Naive B cell (primary cell): ENCODE data around the gene NRF1. TPM values are rescaled to one million over a fixed set of nuclear protein-coding genes. Genes with fewer than 3 reads are reported as not detected.
"Not testable (repeated sequence)": the region's sequence is repeated elsewhere in the genome, so short reads cannot be mapped to it uniquely, and the experiment has no call there.

Source experiments
- ATAC-seq, 2 donors: fragments of 150-1000 bp; cut with Tn5 transposase; 2 replicates each; pipeline ENCODE4 v1.10.0; 2021; ENCODE audit warnings: low read depth in 2 of 2, mild to moderate bottlenecking in 2 of 2, moderate library complexity in 2 of 2
- DNase-seq: peaks from one replicate; pipeline ENCODE4 v3.0.0; 2022
- H3K27ac Mint-ChIP-seq, 6 donors: one replicate each; pipeline ENCODE4 v1.8.0; 2020 to 2022; ENCODE audit warnings: mild to moderate bottlenecking in 6 of 6, mixed read lengths in 6 of 6, moderate library complexity in 5 of 6, inconsistent platforms in 2 of 6
- H3K27me3 Mint-ChIP-seq, 3 donors: one replicate each; pipeline ENCODE4 v1.8.0; 2021 to 2022; ENCODE audit warnings: mixed read lengths in 3 of 3, mild to moderate bottlenecking in 1 of 3
- H3K36me3 Mint-ChIP-seq, 2 donors: one replicate each; pipeline ENCODE4 v1.8.0; 2020 to 2022; ENCODE audit warnings: mixed read lengths in 2 of 2, inconsistent platforms in 1 of 2, mild to moderate bottlenecking in 1 of 2
- H3K4me1 Mint-ChIP-seq, 3 donors: one replicate each; pipeline ENCODE4 v1.8.0; 2020 to 2022; ENCODE audit warnings: mixed read lengths in 3 of 3, inconsistent platforms in 1 of 3, mild to moderate bottlenecking in 1 of 3, moderate library complexity in 1 of 3
- H3K4me3 Mint-ChIP-seq, 8 donors: one replicate each; pipeline ENCODE4 v1.8.0; 2020 to 2022; ENCODE audit warnings: mild to moderate bottlenecking in 8 of 8, mixed read lengths in 8 of 8, moderate library complexity in 8 of 8, inconsistent platforms in 2 of 8
- H3K9me3 Mint-ChIP-seq, 7 donors: one replicate each; pipeline ENCODE4 v1.8.0; 2020 to 2022; ENCODE audit warnings: mixed read lengths in 7 of 7, mild to moderate bottlenecking in 5 of 7, inconsistent platforms in 2 of 7, moderate library complexity in 1 of 7
- polyA plus RNA-seq, 6 donors: library from polyadenylated mRNA; unstranded; fragments of 300-500 nt; fragmentation: Illumina TruSeq; gene quantifications; one replicate each; pipeline ENCODE4 v1.2.3, GENCODE V29; 2021; ENCODE audit warnings: low read depth in 6 of 6

Gene NRF1
- polyA plus RNA-seq, 6 donors from 2014 or later = 9.6 to 32.4 (median 28.9) TPM

DNA sequence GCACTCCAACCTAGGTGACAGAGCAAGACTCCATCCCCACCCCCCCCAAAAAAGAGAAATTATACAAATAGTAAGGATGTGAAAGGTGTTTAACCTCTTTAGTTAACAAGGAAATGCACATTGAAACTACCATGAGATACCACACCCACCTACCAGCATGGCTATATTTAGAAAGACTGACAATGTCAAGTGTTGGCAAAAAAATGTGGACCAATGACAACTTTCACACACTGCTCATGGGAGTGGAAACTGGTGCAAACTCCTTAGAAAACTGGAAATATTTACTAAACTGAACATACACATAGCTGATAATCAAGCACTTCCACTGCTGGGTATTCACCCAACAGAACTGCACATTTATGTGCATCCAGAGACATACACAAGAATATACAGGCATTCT lies 23.3 kb upstream of the NRF1 start:
- H3K36me3 Mint-ChIP-seq = peaks cover 0 to 28% of the 10 kb centered on the region in 2 donors
- ATAC-seq (no peak), DNase-seq (no peak)
- H3K9me3 Mint-ChIP-seq = peaks cover 0 to 47% (median 36%) of the 10 kb centered on the region in 7 donors
- H3K27me3 Mint-ChIP-seq = peaks cover 0 to 16% (median 7%) of the 10 kb centered on the region in 3 donors
- H3K27ac Mint-ChIP-seq = no peak overlapping the region
- peaks cover 0 to 2% (median 0%) of the 10 kb centered on the region in 3 donors for H3K4me1 Mint-ChIP-seq
- H3K4me3 Mint-ChIP-seq = no peak overlapping the region

GRCh38 chr7:129591868-129592267 lies 19.7 kb upstream of the NRF1 start:
- H3K27me3 Mint-ChIP-seq = peaks cover 0 to 16% (median 11%) of the 10 kb centered on the region in 3 donors
- H3K36me3 Mint-ChIP-seq = peaks cover 0 to 6% of the 10 kb centered on the region in 2 donors
- peaks cover 0 to 4% (median 0%) of the 10 kb centered on the region in 3 donors for H3K4me1 Mint-ChIP-seq
- no peak overlapping the region for H3K4me3 Mint-ChIP-seq
- ATAC-seq (no peak), DNase-seq (no peak)
- peak overlapping the region in 1 of 6 donors; percentile 65 for H3K27ac Mint-ChIP-seq
- H3K9me3 Mint-ChIP-seq = peaks cover 0 to 20% (median 12%) of the 10 kb centered on the region in 7 donors

DNA sequence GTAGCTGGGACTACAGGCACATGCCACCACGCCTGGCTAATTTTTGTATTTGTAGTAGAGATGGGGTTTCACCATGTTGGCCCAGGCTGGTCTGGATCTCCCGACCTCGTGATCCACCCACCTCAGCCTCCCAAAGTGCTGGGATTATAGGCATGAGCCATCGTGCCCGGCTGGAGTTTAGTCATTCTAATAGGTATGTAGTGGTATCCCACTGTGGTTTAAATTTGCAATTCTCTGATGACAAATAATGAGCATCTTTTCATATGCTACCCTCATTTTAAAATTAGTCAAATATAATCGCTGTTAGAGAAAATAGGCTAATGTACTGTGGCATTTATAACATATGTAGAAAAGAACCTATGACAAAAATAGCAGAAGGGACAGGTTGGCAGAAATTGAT lies 15.1 kb upstream of the NRF1 start:
- not testable (repeated sequence) for H3K4me3 Mint-ChIP-seq, H3K27ac Mint-ChIP-seq, H3K9me3 Mint-ChIP-seq, DNase-seq, H3K4me1 Mint-ChIP-seq, H3K27me3 Mint-ChIP-seq, ATAC-seq, H3K36me3 Mint-ChIP-seq

- peaks cover 0 to 5% (median 4%) of the 10 kb centered on the region in 3 donors for H3K4me1 Mint-ChIP-seq
- no peak overlapping the region for H3K27ac Mint-ChIP-seq
- DNase-seq (no peak), ATAC-seq (no peak)
- H3K9me3 Mint-ChIP-seq = no peaks in the 10 kb centered on the region
- H3K36me3 Mint-ChIP-seq = no peaks in the 10 kb centered on the region
- H3K4me3 Mint-ChIP-seq = no peak overlapping the region
- peaks cover 0 to 4% (median 0%) of the 10 kb centered on the region in 3 donors for H3K27me3 Mint-ChIP-seq
Observed at GRCh38 chr7:129597672-129598071, 13.8 kb upstream of the NRF1 start.

DNA sequence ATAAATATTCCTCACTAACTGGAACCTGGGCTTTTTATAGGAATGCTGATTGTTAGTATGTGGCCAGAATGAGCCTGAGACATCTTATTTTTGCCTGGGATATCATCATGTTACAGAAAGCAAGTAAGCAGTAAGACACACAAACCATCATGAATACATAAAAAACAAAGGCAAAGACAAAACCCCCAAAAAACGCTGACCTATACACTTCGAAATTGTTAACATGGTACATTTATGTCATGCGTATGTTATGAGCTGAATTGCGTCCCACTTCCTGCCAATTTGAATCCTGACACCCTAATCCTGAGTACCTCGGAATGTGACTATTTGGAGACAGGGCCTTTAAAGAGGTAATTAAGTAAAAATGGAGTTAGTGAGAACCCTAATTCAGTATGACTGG lies 12.3 kb upstream of the NRF1 start:
- DNase-seq (no peak), ATAC-seq (no peak)
- Mint-ChIP-seq H3K9me3 (no peaks in the 10 kb centered on the region), H3K27me3 (peaks cover 0 to 4% (median 0%) of the 10 kb centered on the region in 3 donors), H3K4me3 (no peak overlapping the region), H3K36me3 (no peaks in the 10 kb centered on the region), H3K4me1 (peaks cover 0 to 5% (median 4%) of the 10 kb centered on the region in 3 donors), H3K27ac (peak overlapping the region in 1 of 6 donors; percentile 16)

DNA sequence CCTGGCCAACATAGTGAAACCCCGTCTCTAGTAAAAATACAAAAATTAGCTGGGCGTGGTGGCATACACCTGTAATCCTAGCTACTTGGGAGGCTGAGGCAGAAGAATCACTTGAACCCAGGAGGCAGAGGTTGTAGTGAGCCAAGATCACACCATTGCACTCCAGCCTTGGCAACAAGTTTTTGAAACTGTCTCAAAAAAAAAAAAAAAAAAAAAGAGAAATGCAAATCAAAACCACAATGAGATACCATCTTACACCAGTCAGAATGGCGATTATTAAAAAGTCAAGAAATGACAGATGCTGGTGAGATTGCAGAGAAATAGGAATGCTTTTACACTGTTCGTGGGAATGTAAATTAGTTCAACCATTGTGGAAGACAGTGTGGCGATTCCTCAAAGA lies 7.9 kb upstream of the NRF1 start:
- ATAC-seq, H3K9me3 Mint-ChIP-seq, H3K27me3 Mint-ChIP-seq, H3K27ac Mint-ChIP-seq, DNase-seq, H3K36me3 Mint-ChIP-seq, H3K4me3 Mint-ChIP-seq: not testable (repeated sequence)
- peaks cover 19 to 31% (median 20%) of the 10 kb centered on the region in 3 donors for H3K4me1 Mint-ChIP-seq

DNA sequence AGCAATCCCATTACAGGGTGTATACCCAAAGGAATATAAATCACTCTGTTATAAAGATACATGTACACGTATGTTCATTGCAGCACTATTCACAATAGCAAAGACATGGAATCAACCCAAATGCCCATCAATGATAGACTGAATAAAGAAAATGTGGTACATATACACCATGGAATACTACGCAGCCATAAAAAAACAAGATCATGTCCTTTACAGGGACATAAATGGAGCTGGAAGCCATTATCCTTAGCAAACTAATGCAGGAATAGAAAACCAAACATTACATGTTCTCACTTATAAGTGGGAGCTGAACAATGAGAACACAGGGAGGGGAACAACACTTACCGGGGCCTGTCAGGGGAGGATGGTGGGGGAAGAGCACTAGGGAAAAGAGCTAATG lies 7.5 kb upstream of the NRF1 start:
- peaks cover 19 to 34% (median 21%) of the 10 kb centered on the region in 3 donors for H3K4me1 Mint-ChIP-seq
- not testable (repeated sequence) for H3K4me3 Mint-ChIP-seq, ATAC-seq

DNA sequence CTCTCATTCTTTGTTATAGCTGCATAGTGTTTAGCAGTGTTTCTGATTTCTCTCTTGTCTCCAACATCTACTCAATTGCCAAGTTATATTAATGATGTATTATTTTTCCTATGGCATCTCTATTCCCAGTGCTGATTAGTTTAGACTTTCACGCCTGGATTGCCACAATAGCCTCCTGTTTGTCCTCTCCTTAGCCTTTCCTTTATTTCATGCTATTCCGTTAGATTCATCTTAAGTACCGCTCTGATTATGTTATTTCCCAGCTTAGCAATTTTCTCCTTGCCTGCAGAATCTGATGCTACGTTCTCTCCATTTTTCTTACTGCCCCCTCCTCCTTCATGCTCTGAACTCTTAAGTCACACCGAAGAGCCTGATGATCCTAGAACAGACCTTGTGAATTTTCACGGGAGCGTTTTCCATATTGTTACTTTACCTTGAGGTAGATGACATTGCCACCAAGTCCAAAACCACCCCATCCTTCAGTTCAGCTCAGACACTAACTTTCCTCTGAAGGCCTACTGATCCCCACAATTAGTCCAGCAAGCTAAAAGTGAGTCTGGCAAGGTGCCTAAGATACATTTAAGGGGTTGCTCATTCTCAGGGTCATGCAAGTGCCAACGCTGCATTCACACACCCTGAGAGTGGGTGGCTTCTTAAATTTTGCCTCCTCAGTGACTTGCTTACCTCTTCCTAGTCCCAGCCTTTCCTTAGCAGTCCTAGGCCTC lies 6.6 kb upstream of the NRF1 start:
- no peaks in the 10 kb centered on the region for H3K36me3 Mint-ChIP-seq
- DNase-seq (no peak), ATAC-seq (no peak)
- H3K4me3 Mint-ChIP-seq = no peak overlapping the region
- peak overlapping the region in 5 of 6 donors; percentile 21 to 73 (median 55) for H3K27ac Mint-ChIP-seq
- H3K9me3 Mint-ChIP-seq = no peaks in the 10 kb centered on the region
- no peaks in the 10 kb centered on the region for H3K27me3 Mint-ChIP-seq
- H3K4me1 Mint-ChIP-seq = peaks cover 28 to 43% (median 29%) of the 10 kb centered on the region in 3 donors

More for the DNA sequence above, 7.5 kb upstream of the NRF1 start:
- H3K27me3 Mint-ChIP-seq, H3K9me3 Mint-ChIP-seq, H3K36me3 Mint-ChIP-seq, DNase-seq, H3K27ac Mint-ChIP-seq: not testable (repeated sequence)

DNA sequence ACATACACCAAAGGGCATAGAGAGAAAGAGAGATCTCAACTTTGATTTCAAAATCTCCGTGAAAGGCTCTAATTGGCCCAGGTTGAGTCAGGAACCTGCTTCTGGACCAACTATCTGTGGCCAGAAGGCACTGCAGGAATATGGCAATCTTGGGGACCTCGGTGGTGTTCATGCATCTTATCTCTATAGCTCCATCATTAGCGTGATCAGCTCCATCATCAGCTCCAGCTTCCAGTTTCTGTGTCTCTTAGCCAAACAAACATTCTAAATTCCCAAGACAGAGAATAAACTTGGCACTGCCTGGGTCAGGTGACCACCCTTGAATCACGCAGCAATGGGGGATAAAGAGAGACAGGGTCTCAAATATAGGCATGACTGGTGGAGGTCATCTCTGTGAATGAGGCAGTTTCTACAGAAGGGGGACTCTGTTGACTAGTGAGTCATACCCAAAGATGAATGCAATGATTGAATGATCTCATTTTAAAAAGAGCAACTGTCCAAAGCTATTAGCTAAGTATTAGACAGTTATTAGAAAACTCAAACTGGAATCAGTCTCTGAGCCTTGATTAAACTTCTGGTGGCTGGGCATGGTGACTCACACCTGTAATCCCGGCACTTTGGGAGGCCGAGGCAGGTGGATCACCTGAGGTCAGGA lies 5.4 kb upstream of the NRF1 start:
- DNase-seq (no peak), ATAC-seq (no peak)
- no peaks in the 10 kb centered on the region for H3K9me3 Mint-ChIP-seq
- no peaks in the 10 kb centered on the region for H3K27me3 Mint-ChIP-seq
- H3K4me1 Mint-ChIP-seq = peaks cover 28 to 54% (median 40%) of the 10 kb centered on the region in 3 donors
- peak overlapping the region in 5 of 6 donors; percentile 69 to 99 (median 93) for H3K27ac Mint-ChIP-seq
- H3K4me3 Mint-ChIP-seq = no peak overlapping the region
- no peaks in the 10 kb centered on the region for H3K36me3 Mint-ChIP-seq

- Mint-ChIP-seq H3K4me1 (peaks cover 28 to 54% (median 41%) of the 10 kb centered on the region in 3 donors), H3K27ac (peak overlapping the region; percentile 69 to 99 (median 92)), H3K36me3 (no peaks in the 10 kb centered on the region), H3K4me3 (peak overlapping the region in 7 of 8 donors; percentile 0 to 71 (median 40)), H3K27me3 (no peaks in the 10 kb centered on the region), H3K9me3 (no peaks in the 10 kb centered on the region)
- ATAC-seq = peak; percentile 47 to 51
- peak; percentile 67 for DNase-seq
Observed at GRCh38 chr7:129606803-129607202, 4.7 kb upstream of the NRF1 start.

DNA sequence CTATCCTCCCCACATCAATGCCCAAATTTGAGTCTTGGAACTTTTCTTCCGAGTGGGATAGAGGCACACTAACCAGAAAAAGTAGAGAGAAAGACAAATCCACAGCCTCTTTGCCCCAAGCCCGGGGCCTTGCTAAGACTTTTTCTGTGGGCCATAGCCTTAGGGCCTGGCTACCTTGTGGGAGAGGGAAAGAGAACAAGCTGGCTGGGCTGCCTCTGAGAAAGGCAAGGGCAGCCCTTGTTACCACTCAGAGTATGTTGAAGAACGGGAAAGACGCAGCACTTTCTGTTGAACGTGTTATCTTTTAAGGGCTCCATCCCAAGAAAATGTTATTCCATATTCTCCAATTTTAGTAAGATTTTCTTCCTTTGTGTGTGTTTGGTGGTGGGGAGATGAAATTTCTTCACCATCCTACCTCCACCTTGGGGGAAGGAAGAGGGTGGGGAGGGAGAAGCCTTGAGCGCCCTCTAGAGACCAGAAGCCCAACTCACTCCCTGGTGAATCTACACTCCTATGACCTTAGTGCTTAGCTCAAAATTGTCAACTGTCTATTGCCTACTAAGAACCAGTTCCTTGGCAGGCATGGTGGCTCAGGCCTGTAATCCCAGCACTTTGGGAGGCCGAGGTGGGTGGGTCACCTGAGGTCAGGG lies 3.9 kb upstream of the NRF1 start:
- ATAC-seq (no peak), DNase-seq (no peak)
- peaks cover 32 to 57% (median 45%) of the 10 kb centered on the region in 3 donors for H3K4me1 Mint-ChIP-seq
- no peaks in the 10 kb centered on the region for H3K36me3 Mint-ChIP-seq
- H3K9me3 Mint-ChIP-seq = no peaks in the 10 kb centered on the region
- H3K27me3 Mint-ChIP-seq = no peaks in the 10 kb centered on the region
- H3K4me3 Mint-ChIP-seq = peak overlapping the region in 1 of 8 donors; percentile 46
- H3K27ac Mint-ChIP-seq = peak overlapping the region in 3 of 6 donors; percentile 4 to 93 (median 69)

- Mint-ChIP-seq H3K36me3 (no peaks in the 10 kb centered on the region), H3K4me1 (peaks cover 43 to 76% (median 57%) of the 10 kb centered on the region in 3 donors)
- ATAC-seq = no peak
Observed at GRCh38 chr7:129609666-129610065, 1.9 kb upstream of the NRF1 start.

DNA sequence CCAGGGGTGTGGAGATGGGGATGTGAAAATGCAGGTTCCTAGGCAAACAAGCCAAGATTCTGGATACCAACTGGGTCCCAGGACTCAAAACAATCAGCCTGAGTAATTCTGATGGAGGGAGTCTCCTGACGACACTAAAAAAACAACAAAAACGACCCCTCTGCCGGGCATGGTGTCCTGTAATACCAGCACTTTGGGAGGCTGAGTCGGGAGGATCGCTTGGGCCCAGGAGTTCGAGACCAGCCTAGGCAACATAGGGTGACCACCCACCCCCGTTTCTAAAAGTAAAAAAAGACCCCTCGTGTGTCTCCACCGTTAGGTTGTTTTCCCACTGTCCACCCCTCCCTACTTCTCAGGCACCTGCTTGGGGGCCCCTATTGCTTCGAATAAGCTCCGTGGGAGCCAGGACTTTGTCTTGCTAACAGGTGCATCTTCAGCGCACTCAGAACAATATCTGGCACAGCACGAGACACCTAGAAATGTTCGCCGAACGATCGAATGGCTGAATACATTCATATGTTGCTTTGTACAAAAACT lies 743 bp upstream of the NRF1 start:
- H3K4me3 Mint-ChIP-seq = peak overlapping the region; percentile 92 to 99 (median 95)
- ATAC-seq (no peak), DNase-seq (no peak)
- no peaks in the 10 kb centered on the region for H3K27me3 Mint-ChIP-seq
- H3K27ac Mint-ChIP-seq = peak overlapping the region in 5 of 6 donors; percentile 93 to 97 (median 96)
- peaks cover 48 to 82% (median 61%) of the 10 kb centered on the region in 3 donors for H3K4me1 Mint-ChIP-seq
- no peaks in the 10 kb centered on the region for H3K9me3 Mint-ChIP-seq
- H3K36me3 Mint-ChIP-seq = no peaks in the 10 kb centered on the region

More at GRCh38 chr7:129609666-129610065, 1.9 kb upstream of the NRF1 start:
- DNase-seq = no peak
- H3K27ac Mint-ChIP-seq = peak overlapping the region in 5 of 6 donors; percentile 65 to 96 (median 78)
- peak overlapping the region in 7 of 8 donors; percentile 58 to 99 (median 92) for H3K4me3 Mint-ChIP-seq
- H3K27me3 Mint-ChIP-seq = no peaks in the 10 kb centered on the region
- H3K9me3 Mint-ChIP-seq = no peaks in the 10 kb centered on the region
